Activated CD8-positive, alpha-beta memory T cell treated with anti-CD3 and anti-CD28 coated beads, Interleukin-2, amount 50 U/mL, for 1 hour (primary cell): Measurements from ENCODE around the gene ITGA1.
"Not testable (repeated sequence)": the region's sequence is repeated elsewhere in the genome, so short reads cannot be mapped to it uniquely, and the experiment has no call there.

Source experiments
- DNase-seq: peaks from one replicate; pipeline ENCODE4 v3.0.0-alpha.2; 2020; ENCODE audit errors: extremely low read depth

The ITGA1 gene

GRCh38 chr5:52864371-52864770, 76.7 kb downstream of the ITGA1 start:
- no peak for DNase-seq

GRCh38 chr5:52864884-52865283, 77.2 kb downstream of the ITGA1 start:
- no peak for DNase-seq

- not testable (repeated sequence) for DNase-seq
Measured at GRCh38 chr5:52865991-52866390, 78.3 kb downstream of the ITGA1 start.

GRCh38 chr5:52867809-52868208, 80.1 kb downstream of the ITGA1 start:
- DNase-seq, result no peak

- DNase-seq, result no peak
Measured at GRCh38 chr5:52868417-52868816, 80.7 kb downstream of the ITGA1 start.

- no peak for DNase-seq
Measured at GRCh38 chr5:52869391-52869790, 81.7 kb downstream of the ITGA1 start.

- no peak for DNase-seq
Measured at GRCh38 chr5:52870448-52870847, 82.7 kb downstream of the ITGA1 start.

- DNase-seq, result no peak
Measured at GRCh38 chr5:52875827-52876226, 88.1 kb downstream of the ITGA1 start.

GRCh38 chr5:52876456-52876855, 88.7 kb downstream of the ITGA1 start:
- no peak for DNase-seq

GRCh38 chr5:52878656-52879055, 90.9 kb downstream of the ITGA1 start:
- DNase-seq, result no peak

GRCh38 chr5:52880541-52880940, 92.8 kb downstream of the ITGA1 start:
- DNase-seq, result no peak

- no peak for DNase-seq
Measured at GRCh38 chr5:52881468-52881867, 93.8 kb downstream of the ITGA1 start.

GRCh38 chr5:52883110-52883509, 95.4 kb downstream of the ITGA1 start:
- DNase-seq, result no peak

- DNase-seq, result no peak
Measured at GRCh38 chr5:52884453-52884852, 96.7 kb downstream of the ITGA1 start.

GRCh38 chr5:52885614-52886013, 97.9 kb downstream of the ITGA1 start:
- no peak for DNase-seq

- DNase-seq, result no peak
Measured at GRCh38 chr5:52886206-52886605, 98.5 kb downstream of the ITGA1 start.

GRCh38 chr5:52887066-52887465, 99.3 kb downstream of the ITGA1 start:
- no peak for DNase-seq

GRCh38 chr5:52888363-52888762, 100.6 kb downstream of the ITGA1 start:
- no peak for DNase-seq

- DNase-seq, result no peak
Measured at GRCh38 chr5:52892242-52892878, 104.6 kb downstream of the ITGA1 start.

- no peak for DNase-seq
Measured at GRCh38 chr5:52893105-52893504, 105.4 kb downstream of the ITGA1 start.

- no peak for DNase-seq
Measured at GRCh38 chr5:52893863-52894262, 106.1 kb downstream of the ITGA1 start.

GRCh38 chr5:52894451-52894850, 106.7 kb downstream of the ITGA1 start:
- DNase-seq, result no peak

- no peak for DNase-seq
Measured at GRCh38 chr5:52895075-52895474, 107.4 kb downstream of the ITGA1 start.
